LHCN-M2 (cell line): ENCODE data around the gene SLC10A3. TPM values are rescaled to one million over a fixed set of nuclear protein-coding genes. Genes with fewer than 3 reads are reported as not detected.
A peak's percentile ranks its signal among the peaks of the same experiment; 100 is the strongest.
"Not testable (repeated sequence)": the region's sequence is repeated elsewhere in the genome, so short reads cannot be mapped to it uniquely, and the experiment has no call there.

Experiments used
- DNase-seq: peaks from one replicate; pipeline ENCODE4 v3.0.0-alpha.2; 2012; ENCODE audit warnings: low read depth
- total RNA-seq: library from RNA; depleted of rRNA; stranded (reverse); fragments of >200 nt; gene quantifications from 2 replicates; pipeline ENCODE4 v1.2.3, GENCODE V29; 2014

SLC10A3 gene
- total RNA-seq, 1 experiment from 2014 or later, result 48.8 TPM

DNA sequence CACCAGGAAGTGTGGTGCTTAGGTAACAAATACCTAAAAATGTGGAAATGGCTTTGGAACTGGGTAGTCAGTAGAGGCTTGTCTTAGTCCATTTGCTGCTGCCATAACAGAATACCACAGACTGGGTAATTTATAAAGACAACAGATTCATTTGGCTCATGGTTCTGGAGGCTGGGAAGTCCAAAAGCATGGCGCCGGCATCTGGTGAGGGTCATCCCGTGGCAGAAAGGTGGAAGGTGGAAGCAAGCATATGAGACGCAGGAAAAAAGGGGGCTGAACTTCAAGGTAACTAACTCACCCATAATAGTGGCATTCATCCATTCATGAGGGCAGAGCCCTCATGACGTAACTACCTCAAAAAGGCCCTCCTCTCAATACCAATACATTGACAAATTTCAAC lies 19.0 kb upstream of the SLC10A3 start:
- DNase-seq, result no peak

DNA sequence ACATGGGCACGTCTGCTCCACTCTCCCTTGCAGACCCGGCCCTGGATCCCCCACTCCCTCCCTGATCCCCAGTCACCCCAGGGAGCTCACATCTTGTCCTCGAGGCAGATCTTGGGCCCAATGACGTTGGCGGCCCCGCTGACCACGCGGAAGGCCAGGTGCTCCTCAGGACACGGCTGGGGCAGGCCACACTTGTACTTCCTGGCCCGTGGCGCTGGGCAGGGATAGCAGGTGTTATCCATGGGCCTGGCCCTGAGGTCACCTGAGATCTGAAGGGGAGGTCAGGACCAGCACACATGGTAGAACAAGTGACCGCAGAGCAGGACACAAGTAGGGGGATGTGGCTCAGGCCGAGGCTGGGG lies 17.9 kb upstream of the SLC10A3 start:
- DNase-seq, result no peak

DNA sequence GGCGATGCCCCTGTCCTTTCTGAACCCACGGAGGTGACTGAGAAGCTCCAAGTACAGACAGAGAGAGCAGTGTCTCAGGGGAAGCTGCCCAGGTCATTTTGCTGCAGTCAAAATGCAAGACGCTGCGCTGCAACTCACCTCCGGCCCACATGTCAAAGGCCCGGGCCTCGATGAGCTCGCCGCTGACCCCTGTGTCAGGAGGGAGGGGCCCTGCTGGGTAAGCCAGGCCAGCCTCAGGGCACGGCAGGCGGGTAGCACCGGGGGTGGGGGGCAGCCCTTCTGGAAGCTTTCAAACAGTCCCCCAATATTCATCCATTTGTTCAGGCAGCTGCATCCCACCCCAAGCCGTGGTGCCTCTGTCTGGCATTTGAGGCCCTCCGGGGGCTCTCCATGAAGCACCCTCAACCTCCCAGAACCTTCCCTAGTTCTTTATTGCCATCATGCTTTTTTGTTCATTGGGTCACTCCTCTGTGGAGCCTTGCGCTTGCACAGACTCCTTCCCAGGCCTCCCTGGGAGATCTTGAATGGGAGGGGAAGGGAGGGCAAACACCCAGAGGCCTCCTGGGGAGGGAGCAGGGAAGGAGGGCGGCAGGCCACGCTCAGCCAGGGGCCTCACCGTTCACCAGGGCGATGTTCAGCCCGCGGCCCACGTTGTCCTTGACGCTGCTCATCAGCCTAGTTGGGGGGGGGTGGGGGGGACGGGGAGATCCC lies 17.4 kb upstream of the SLC10A3 start:
- DNase-seq, result no peak

DNA sequence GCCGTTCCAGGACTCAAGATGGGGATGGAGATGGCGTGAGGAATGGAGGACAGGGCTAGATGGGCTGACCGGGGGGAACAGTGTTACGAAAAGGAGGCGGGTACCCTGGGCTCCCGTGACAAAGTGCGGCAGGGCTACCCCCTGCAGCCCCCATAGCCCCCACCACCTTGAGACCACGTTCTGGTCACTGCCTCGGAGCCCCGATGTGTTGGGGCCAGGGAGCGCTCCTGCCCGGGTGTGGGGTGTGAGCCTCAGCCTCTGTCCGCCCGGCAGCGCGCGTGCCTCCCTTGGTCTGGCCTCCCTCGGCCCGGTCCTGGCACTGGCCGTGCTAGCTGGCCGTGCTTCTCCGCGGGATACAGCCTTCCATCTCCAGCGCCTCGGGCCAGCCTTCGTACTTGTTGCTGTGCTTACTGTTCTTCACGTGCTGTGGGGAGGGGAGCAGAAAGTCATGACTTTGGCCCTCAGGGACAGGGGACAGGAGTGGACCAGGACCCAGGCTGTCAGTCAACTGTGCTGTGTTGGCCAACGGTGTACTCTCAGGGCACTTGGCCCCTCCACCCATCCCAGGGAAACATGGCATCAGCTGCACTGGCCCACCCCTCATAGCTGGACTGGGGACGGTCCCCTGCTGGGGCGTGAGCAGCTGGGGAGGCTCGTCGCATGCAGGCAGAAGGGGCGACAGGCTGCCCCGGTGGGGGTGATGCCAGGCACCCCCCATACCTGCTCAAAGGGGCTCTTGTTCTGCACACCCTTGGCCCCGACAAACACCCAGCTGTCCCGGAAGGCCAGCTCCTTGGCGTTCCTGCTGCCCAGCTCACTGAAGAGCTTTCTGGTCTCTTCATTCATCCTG lies 16.3 kb upstream of the SLC10A3 start:
- no peak for DNase-seq

DNA sequence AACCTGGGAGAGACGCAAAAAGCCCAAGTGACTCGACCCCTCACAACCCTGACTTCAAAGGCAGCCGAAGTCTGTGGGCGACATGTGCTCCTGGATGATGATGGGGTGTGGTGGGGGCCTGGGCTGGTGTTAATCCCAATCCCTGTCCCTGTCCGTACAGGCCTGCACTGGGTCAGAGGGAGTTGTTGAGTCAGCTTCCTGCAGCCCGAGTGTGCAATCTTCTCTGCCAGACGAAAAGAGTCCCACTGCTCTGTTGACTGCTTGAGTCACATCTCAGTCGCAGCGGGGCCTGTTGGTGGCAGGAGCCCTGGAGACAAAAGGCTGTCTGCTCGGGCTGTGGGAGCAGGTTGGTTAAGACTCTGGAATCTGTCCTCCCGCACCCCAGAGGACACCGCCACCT lies 15.3 kb upstream of the SLC10A3 start:
- peak; percentile 43 for DNase-seq

DNA sequence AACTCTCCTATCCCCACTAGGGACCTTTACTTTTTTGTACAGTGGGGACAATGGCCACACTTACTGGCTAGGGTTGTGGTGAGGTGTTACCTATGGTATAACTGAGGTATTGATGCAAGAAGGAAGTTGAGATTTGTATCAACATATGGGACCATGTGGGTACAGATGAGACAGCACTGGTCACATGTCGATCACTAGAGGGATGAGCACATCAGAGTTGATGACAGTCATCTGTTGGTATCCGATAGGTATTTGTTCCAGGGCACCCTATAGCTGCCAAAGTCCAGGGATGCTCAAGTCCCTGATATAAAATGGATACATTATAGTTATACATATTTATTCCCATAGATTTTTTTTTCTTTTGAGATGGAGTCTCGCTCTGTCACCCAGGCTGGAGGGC lies 12.6 kb upstream of the SLC10A3 start:
- no peak for DNase-seq

DNA sequence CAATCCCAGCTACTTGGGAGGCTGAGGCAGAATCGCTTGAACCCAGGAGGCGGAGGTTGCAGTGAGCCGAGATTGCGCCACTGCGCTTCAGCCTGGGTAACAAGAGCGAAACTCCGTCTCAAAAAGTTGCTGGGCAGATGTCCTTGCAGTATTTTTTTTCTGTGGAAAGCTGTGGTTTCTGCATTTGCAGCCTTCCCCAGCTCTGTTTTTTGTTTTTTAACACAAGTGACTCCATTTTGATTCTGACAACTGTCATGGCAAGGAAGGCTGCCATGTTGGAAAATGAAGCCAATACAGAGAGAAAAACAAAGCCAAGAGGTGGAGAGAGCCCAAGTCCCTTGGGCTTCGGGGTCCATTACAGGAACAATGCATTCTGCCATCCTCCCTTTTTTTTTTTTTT lies 11.7 kb upstream of the SLC10A3 start:
- no peak for DNase-seq

DNA sequence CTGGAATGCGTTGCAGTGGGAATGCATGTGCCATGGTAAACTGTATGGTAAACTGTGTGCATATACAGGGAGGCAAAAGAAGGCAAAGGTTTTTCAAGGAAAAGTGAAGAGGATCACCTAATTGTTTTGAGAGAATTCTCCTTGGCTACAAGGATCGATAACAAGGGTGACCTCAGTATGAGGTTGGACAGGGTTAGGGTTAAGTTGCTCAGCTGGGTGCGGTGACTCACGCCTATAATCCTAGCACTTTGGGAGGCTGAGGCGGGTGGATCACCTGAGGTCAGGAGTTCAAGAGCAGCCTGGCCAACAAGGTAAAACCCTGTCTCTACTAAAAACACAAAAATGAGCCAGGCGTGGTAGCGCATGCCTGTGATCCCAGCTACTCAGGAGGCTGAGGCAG lies 11.0 kb upstream of the SLC10A3 start:
- not testable (repeated sequence) for DNase-seq

DNA sequence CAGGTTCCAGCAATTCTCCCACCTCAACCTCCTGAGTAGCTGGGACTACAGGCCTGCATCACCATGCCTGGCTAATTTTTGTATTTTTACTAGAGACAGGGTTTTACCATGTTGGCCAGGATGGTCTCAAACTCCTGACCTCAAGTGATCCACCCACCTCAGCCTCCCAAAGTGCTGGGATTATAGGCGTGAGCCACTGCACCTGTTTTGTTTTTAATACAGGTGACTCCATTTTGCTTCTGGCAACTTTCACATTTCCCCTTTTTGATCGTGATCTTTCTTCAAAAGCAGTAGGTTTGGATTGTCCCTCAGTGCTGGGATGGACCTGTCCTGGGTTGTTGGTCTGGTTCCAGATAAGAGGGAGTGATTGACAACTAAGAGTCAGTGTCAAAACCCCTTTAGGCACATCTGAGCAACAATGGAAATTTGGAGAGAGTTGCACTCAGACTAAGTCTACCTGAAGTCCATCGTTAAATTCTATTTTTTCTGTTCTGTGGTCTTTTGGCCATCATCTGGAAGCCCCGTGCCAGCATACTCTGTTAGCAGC lies 6.2 kb upstream of the SLC10A3 start:
- not testable (repeated sequence) for DNase-seq

DNA sequence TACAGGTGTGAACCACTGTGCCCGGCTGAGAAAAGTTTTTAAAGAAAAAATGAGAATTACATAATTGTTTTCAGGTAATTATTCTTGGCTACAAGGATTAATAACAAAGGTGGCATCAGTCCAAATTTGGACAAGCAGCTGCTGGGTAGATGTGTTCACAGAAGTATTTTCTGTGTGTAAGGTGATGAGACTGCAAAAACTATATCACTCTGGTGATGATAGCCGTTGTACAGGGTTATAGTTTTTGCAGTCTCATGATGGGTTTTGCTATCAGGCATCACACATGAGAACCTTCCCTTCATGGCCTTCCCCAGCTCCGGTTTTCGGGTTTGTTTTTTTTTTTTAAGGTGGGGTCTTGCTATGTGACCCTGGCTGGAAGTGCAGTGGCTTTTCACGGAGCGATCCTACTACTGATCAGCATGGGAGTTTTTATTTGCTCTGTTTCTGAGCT lies 5.1 kb upstream of the SLC10A3 start:
- DNase-seq, result no peak

DNA sequence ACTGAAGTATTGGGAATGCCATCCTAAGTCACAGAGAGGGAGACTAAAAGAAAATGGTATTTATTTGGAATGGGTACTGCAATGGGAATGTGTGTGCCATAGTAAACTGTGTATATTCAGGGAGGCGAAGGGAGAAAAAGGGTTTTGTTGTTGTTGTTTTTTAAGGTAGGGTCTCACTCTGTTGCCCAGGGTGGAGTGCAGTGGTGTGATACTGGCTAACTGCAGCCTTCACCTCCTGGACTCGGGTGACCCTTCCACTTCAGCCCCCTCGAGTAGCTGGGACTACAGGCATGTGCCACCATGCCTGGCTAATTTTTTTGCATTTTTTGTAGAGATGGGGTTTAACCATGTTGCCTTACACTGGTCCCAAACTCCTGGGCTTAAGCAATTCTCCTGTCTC lies 4.3 kb upstream of the SLC10A3 start:
- DNase-seq, result no peak

DNA sequence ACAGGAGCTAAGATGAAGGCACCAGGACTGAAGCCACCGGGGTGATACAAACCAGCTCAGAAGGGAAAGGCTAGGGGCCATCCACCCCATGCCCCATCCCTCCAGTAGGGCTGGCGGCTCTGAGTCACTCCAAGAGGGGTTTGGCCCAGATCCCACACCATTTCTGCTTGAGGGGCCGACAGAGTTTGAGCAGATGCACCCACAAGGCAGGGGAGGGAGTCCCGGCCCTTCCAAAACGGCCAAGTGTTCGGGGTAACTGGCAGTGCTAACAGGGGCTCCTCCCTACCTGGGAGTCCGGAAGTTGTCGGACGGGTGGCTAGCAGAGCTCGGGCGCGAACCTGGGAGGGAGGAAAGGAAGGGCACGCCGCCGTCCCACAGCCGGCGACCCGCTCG lies 412 bp downstream of the SLC10A3 start:
- DNase-seq, result peak; percentile 67

DNA sequence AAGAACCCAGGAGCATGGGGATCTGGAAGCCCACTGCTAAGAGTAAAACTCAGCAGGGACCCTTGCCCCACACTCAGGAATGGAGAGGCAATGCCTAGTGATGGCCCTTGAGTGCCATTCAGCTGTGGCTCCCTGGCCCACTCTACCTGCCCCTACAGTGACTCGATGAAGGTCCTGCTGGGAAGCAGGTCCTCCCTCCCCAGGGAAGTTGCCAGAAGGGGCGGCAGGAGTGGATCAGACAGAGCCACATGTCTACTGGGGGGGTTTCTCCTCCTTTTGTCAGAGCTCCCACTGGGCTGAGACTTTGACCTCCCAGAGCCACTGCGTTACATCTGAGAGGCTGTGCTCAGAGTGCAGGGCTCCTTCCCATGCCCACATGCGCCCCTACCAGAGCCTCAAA lies 1.2 kb downstream of the SLC10A3 start:
- DNase-seq, result no peak

DNA sequence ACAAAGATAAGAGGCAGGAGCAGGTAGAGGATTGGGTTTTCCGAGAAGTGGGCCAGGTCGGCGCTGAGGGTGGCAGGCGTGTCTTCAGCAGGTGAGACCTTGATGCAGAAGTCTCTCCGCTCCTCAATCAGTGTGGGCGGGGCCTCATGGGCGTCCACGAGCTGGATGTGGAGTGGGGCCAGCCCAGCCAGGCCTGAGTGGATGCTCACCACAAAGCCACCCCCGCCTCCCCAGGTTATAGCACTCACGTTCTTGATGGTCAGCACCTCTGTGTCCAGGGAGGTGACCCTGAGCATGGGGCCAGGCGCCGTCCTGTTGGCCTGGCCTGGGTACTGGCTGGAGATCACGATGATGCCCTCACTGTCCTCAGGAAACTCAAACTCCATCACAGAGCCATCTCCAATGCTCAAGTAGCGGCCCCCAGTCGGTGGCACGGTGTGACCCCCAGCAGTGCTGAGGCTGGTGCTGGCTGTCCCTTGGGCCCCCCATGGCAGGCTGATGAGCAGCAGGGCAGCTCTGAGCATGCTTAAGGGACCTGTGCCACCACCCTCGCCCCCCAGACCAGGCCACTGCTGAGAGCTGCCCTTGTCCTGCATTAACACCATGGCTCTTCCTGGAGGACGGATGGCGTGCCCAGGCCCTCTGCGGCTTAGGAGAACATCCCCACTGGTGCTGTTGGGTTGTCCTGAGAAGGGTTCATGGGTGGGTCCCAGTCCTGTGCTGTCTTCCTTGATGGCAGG lies 1.9 kb downstream of the SLC10A3 start:
- DNase-seq, result no peak

DNA sequence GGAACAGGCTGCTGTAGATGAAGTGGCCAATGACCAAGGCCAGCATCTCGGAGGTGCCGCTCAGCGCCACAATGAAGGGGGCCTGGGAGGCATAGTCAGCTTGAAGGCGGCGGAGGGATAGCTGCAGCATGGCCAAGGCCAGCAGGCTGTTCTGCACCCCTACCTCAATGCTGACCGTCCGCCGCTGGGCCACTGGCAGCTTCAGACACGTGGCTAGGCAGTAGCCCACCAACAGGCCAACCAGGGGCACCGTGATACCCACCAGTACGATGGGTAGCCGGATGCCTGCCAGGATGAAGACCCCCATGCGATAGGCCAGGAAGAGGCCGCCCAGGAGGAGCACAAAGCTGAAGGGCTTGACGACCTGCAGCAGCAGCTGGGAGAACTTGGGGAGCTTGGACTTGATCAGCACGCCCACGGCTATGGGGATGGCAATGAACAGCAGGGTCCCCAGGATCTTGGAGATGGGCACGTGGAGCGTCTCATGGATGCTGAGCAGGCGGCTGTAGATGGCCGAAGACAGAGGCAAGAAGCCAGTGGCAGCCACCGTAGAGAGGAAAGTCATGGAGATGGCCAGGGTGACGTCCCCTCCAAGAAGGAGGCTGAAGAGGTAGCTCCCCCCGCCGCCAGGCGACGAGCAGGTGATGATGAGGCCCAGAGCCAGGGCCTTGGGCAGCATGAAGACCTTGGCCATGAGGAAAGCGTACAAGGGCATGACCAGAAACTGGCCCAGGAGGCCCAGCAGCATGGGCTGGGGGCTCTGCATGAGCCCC lies 2.7 kb downstream of the SLC10A3 start:
- no peak for DNase-seq

DNA sequence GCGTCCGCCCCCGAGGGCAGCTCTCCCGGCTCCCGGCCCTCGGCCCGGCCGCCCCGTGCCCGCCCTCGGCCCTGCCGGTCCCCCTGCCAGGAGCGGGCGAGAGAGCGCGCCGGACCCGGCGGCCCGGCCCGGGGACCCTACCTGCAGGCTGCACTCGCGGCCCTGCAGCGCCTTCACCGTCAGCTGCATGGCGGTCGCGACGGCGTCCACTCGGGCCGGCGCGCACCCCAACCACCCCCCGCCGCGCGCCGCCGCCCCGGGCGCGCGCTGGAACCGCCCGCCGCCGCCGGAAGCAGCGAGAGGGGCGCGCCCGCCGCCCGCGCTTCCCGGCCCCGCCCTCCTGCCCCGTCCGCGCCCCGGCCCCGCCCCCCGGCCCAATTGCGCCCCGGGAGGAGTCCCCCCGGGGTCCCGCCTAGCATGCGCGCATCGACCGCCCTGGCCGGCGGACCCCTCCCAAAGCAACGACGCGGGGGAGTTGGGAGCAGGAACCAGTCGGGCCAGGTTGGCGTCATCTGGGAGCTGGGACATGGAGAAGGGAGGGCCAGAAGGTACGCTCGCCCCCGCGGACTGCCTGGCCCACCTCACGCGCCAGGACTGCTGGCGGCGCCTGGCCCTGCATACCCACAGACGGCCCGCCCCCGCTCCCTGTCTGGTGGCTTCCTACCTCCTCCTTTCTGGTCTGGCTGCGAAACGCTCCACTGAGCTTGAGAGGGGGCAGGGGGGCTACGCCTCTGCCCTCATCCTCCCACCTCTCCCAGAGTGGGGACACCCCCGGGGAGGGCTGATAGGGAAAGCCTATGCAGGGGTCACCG lies 3.8 kb downstream of the SLC10A3 start, which contains the start of gene UBL4A:
TSS of gene UBL4A (minus strand) at position 220 of the 812 bp plus-strand sequence. CDS start at position 189, 31 bp downstream.
- DNase-seq, result no peak

DNA sequence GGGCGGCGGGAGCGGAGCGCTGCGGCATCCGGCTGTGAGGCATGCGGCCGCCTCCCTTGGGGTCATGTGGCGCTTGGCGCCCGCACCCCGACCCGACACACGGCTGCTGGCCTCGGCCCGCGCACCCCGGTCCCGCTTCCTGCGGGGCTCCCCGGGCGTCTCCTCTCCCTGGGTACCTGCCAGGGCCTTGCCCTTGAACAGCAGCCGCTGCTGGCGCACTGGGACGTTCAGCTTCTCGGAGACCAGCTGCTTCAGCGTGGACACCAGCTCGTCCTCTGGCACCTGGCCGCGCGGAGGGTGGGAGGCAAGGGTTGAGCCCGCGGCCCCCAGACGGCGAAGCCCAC lies 4.4 kb downstream of the SLC10A3 start:
- no peak for DNase-seq

DNA sequence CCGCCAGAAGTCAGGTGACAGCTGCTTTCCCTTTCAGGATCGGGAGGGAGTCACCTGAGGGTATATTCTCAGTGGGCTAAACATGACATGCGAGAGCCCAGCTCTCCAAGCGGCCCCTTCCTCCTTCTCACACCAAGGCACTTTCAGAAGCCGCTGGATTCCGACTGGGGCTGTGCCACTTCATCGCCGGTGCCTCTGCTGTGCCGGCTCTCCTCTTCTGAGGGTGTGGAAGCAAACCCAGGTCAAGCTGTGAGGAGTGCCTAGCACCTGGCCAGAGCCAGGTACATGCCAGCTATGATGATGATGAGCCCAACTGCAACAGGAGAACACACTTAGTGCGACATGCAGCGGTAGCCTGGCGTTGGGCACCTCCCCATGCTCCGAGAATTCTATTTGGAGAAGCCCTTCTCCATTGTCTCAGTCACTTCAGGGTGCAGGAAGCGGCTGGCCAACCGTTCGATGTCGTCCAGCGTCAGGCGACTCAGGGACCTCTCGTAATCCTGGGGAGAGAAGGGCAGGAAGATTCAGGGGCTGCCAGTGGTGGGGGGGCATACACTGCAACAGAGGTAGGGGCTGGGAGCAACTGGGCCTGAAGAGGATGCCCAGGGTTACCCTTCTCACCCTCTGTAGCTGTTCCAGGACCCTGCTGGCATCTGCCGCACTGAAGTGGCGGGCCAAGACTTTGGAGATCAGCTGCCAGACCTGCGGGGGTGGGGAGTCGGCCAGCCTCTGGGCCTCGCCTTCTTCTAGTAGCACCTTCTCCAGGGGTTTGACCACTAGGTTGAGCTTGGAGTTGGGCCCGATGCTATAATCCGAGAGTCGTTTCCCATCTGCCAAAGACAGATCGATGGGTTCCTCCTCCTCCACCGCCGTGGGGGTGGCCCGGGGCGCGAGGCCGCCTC lies 5.0 kb downstream of the SLC10A3 start:
- DNase-seq, result no peak
